22Rv1 (cell line): ENCODE data around the gene CTBP2.

Source experiments
- H3K27ac ChIP-seq: fragments of 450-650 bp; 2 replicates; pipeline ENCODE4 v1.5.1; 2017
- CTCF ChIP-seq: fragments of 450-650 bp; IDR thresholded peaks from 2 replicates; pipeline ENCODE4 v1.5.1; 2017; ENCODE audit warnings: mild to moderate bottlenecking
- ZFX ChIP-seq: fragments of 450-650 bp; IDR thresholded peaks from 2 replicates; pipeline ENCODE4 v1.6.1; 2017; ENCODE audit warnings: antibody characterized with exemption, borderline replicate concordance

CTBP2 gene

GRCh38 chr10:125156739-125157480 lies 3.5 kb downstream of the CTBP2 start:
- peak overlapping the region; percentile 62 for H3K27ac ChIP-seq
- no peak for TF ChIP-seq ZFX
- no peak for TF ChIP-seq CTCF

DNA sequence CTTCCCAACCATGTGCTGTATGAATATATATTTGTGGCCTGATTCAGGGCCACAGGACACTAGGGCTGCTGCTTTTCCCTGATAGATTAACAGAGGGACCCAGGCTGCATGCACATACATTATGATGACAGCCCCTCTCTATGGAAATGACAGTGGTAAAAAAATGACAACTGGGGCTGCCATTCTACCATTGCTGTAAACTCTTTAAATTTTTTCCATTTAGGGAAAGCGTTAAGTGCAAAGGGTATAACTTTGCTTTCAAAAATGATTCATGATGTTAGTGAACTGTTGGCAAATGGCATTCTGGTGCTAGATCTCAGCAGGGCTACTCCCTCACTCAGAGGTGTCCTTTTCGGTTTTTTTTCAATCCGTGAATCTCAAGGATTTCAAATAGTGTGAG lies 4.2 kb downstream of the CTBP2 start:
- peak overlapping the region; percentile 62 for H3K27ac ChIP-seq

GRCh38 chr10:125155101-125155500 lies 5.3 kb downstream of the CTBP2 start:
- TF ChIP-seq ZFX (no peak), CTCF (no peak)
- peak overlapping the region; percentile 62 for H3K27ac ChIP-seq

More for the DNA sequence above, 4.2 kb downstream of the CTBP2 start:
- TF ChIP-seq ZFX: no peak
- TF ChIP-seq CTCF: no peak

DNA sequence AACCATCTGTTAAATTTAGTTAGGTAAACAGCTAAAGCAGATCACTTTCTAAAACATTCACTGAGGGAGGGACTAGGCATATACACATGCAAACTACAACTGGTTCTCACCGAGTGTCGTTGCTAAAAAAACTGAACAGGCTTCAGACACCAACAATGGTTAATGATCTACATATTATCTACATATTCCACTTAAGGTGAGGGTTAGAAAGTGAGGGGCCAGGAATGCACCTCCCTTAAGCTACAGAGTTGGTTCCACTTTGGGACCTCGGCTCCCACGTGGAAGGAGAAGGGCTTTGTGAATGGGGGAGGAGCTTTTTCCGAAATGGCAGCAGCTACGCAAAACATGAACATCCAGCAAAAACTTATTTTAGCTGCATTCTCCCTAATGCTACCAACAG lies 5.8 kb downstream of the CTBP2 start:
- peak overlapping the region; percentile 62 for H3K27ac ChIP-seq
- TF ChIP-seq ZFX: no peak
- no peak for TF ChIP-seq CTCF

DNA sequence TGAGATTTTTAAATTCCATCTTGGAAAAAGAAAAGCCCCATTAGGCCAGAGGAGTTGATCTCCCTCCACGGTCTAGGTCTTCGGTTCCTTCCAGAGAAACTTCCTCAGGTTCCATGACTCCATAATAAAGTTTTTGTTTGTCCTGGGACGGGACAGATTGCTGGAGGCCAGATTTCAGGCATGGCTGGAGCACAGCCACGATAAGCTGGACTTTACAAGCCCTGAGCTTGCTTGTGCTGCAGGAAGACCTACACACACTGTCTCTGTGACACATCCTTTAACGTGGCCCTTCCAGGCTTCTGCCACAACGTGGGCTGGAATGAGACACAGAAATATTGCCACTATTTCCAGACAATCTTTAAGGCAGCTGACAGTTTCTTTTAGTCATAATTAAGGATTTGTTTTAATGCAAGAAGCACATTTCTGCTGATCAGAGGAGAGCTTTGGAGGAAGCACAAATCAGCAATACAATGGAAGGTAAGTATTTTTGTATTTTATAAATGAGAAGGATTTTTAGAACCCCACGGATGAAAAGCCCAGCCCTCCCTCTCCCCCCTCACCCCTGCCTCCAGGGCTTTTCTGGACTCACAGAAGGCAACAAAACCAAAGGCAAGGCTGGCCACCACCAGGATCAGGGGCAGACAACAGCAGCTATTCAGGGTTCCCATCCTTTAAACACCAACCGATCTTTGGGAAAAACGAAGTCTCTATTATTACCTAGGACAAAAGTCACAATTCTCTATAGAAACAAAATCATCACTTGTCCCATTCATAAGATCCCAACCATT lies 6.5 kb downstream of the CTBP2 start:
- no peak for TF ChIP-seq ZFX
- TF ChIP-seq CTCF: no peak
- peak overlapping the region; percentile 62 for H3K27ac ChIP-seq

DNA sequence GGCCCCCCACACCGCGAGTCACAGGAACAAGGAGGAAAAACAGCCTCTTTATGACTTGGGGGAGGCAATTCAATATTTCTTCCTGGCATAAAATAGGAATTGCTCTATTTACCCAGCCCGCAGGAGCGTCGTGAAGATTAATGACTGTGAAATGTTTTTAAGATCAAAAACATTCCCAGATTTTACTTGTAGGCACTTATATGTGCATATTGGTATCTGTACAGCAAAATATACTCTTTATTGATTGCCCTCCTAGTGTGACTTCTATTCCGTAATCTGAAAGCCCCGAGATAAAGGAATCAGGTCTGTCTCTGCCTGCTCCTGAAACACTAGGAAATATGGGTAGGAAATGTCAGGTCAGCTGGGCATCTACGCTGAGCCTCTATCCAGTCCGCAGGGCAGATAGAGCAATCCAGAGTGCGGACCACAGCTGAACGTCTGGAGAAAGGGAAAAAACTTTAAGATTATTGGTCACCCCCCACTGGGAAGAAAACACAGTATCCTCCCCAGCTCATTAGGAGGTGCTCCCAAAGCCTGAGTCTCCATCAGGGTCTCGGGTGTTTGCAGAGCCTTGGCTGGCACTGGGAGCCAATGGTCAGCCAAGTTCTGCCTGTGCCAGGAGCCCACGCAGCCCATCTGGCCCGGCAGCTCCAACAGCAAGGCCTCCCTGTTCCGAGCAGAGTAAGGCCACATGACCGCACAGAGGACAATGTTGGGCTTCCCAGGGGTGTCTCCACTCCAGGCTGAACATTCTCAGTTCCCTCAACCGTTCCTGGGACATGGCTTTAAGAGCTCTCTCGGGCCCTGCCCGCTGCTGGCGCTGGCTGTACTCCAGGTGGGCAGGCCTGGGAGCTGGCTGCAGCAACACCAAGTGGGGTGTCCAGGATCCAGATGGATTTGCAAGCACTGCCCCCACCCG lies 7.7 kb downstream of the CTBP2 start:
- TF ChIP-seq CTCF (no peak), ZFX (no peak)
- peak overlapping the region; percentile 62 for H3K27ac ChIP-seq
